Testis (tissue), 3 donors: ENCODE measurements around the gene BTG2. TPM values are rescaled to one million over a fixed set of nuclear protein-coding genes. Genes with fewer than 3 reads are reported as not detected.
"Not testable (repeated sequence)": the region's sequence is repeated elsewhere in the genome, so short reads cannot be mapped to it uniquely, and the experiment has no call there.

Experiments used
- DNase-seq: peaks from one replicate; pipeline ENCODE4 v3.0.0-alpha.2; 2019
- H3K27ac ChIP-seq, 2 donors: fragments of 200-600 bp; sonication (generic); one replicate each; pipeline ENCODE4 v1.5.1; 2019
- H3K27me3 ChIP-seq: fragments of 200-600 bp; sonication (generic); one replicate; pipeline ENCODE4 v1.5.1; 2019
- H3K36me3 ChIP-seq: fragments of 200-600 bp; sonication (generic); one replicate; pipeline ENCODE4 v1.5.1; 2017; ENCODE audit warnings: low read depth; ENCODE audit errors: missing control alignments
- H3K4me1 ChIP-seq: fragments of 200-600 bp; sonication (generic); one replicate; pipeline ENCODE4 v1.5.1; 2019
- H3K4me3 ChIP-seq, 2 donors: fragments of 200-600 bp; sonication (generic); one replicate each; pipeline ENCODE4 v1.5.1; 2017 to 2019
- H3K9me3 ChIP-seq: fragments of 200-600 bp; sonication (generic); one replicate; pipeline ENCODE4 v1.5.1; 2017
- CTCF ChIP-seq, 3 experiments: fragments of 450-650 bp in 2 of 3; fragments of 200-600 bp in 1 of 3; sonication (generic) in 1 of 3; IDR thresholded peaks; one replicate each; pipeline ENCODE4 v1.5.1; 2016 to 2019; ENCODE audit warnings: antibody characterized with exemption in 3 of 3, mild to moderate bottlenecking in 2 of 3, moderate library complexity in 1 of 3
- POLR2A ChIP-seq: fragments of 450-650 bp; IDR thresholded peaks from one replicate; pipeline ENCODE4 v1.6.1; 2017; ENCODE audit warnings: antibody characterized with exemption, mild to moderate bottlenecking, moderate library complexity
- WGBS, 2 donors: methylation state at CpG; one replicate each; pipeline ENCODE4 v1.1.5; 2018; 5-methylcytosine and 5-hydroxymethylcytosine counted together
- intact Hi-C: fragments of 100-400 bp; cut with DNase I; formaldehyde crosslinking; loops from one replicate; pipeline ENCODE4 v1.15.1; 2023; ENCODE audit warnings: low total_unique reads
- polyA plus RNA-seq: library from polyadenylated mRNA; stranded (reverse); fragments of 350-450 nt; fragmentation: Illumina TruSeq; extraction: RNeasy Lipid Tissue Mini Kit (QIAGEN cat#74804); gene quantifications from one replicate; pipeline ENCODE4 v1.2.3, GENCODE V29; 2014; ENCODE audit warnings: low read depth, low replicate concordance; ENCODE audit not compliant: insufficient read depth
- total RNA-seq, 2 donors: library from RNA; depleted of rRNA; stranded (reverse); fragments of >200 nt; gene quantifications; one replicate each; pipeline ENCODE4 v1.2.3, GENCODE V29; 2016

The BTG2 gene
- total and polyA plus RNA-seq, 3 donors from 2014 or later: 14.5 to 25.4 (median 23.8) TPM

- no peaks in the 10 kb centered on the region for H3K36me3 ChIP-seq
- WGBS, 2 donors: 73 to 89% methylated on average over 1 of the region's 1 CpG
- no peaks in the 10 kb centered on the region for H3K9me3 ChIP-seq
- intact Hi-C loops: no loop called here
- H3K4me1 ChIP-seq: peaks cover 7% of the 10 kb centered on the region
- TF ChIP-seq CTCF (IDR thresholded peaks at IDR 0.05) (no peak), POLR2A (no peak)
- no peak overlapping the region for H3K27ac ChIP-seq
- no peak overlapping the region for H3K4me3 ChIP-seq
- H3K27me3 ChIP-seq: no peaks in the 10 kb centered on the region
- DNase-seq: no peak
Measured at GRCh38 chr1:203295796-203296195, 9.5 kb upstream of the BTG2 start.

- whole genome bisulfite sequencing, 2 donors: 82 to 94% methylated on average over 4 to 7 of the region's 7 CpGs
- intact Hi-C loops: no loop called here
Measured at GRCh38 chr1:203296460-203297073, 8.8 kb upstream of the BTG2 start.

GRCh38 chr1:203299169-203299568 is 6.2 kb upstream of the BTG2 start:
- H3K27ac ChIP-seq: no peak overlapping the region
- no peak for TF ChIP-seq CTCF (IDR thresholded peaks at IDR 0.05)
- no peak for TF ChIP-seq POLR2A
- no peak for DNase-seq
- no peaks in the 10 kb centered on the region for H3K36me3 ChIP-seq
- no peaks in the 10 kb centered on the region for H3K27me3 ChIP-seq
- WGBS, 2 donors: 83 to 84% methylated on average over 4 of the region's 4 CpGs
- intact Hi-C loops: no loop called here
- no peaks in the 10 kb centered on the region for H3K9me3 ChIP-seq
- H3K4me3 ChIP-seq: no peak overlapping the region
- no peaks in the 10 kb centered on the region for H3K4me1 ChIP-seq

More at GRCh38 chr1:203296460-203297073, 8.8 kb upstream of the BTG2 start:
- Histone ChIP-seq H3K4me1 (no peaks in the 10 kb centered on the region), H3K9me3 (no peaks in the 10 kb centered on the region), H3K36me3 (no peaks in the 10 kb centered on the region), H3K4me3 (no peak overlapping the region), H3K27ac (no peak overlapping the region), H3K27me3 (no peaks in the 10 kb centered on the region)
- TF ChIP-seq CTCF (IDR thresholded peaks at IDR 0.05): no peak
- TF ChIP-seq POLR2A: no peak
- no peak for DNase-seq

- H3K4me1 ChIP-seq, H3K27ac ChIP-seq, H3K4me3 ChIP-seq, H3K36me3 ChIP-seq, DNase-seq, intact Hi-C loops, H3K27me3 ChIP-seq, H3K9me3 ChIP-seq: not testable (repeated sequence)
- 79 to 91% methylated on average over 8 of the region's 8 CpGs for WGBS, 2 donors
Measured at GRCh38 chr1:203299719-203300429, 5.4 kb upstream of the BTG2 start.

GRCh38 chr1:203300441-203301330 is 4.6 kb upstream of the BTG2 start:
- no peaks in the 10 kb centered on the region for H3K36me3 ChIP-seq
- WGBS, 2 donors: 73 to 76% methylated on average over 11 of the region's 11 CpGs
- no peaks in the 10 kb centered on the region for H3K27me3 ChIP-seq
- H3K4me1 ChIP-seq: peaks cover 5% of the 10 kb centered on the region
- no peak overlapping the region for H3K4me3 ChIP-seq
- H3K9me3 ChIP-seq: no peaks in the 10 kb centered on the region
- TF ChIP-seq POLR2A: no peak
- no peak for TF ChIP-seq CTCF (IDR thresholded peaks at IDR 0.05)
- DNase-seq: no peak
- intact Hi-C loops: no loop called here
- H3K27ac ChIP-seq: no peak overlapping the region
